ENCODE data around the gene MOV10. TPM values are rescaled to one million over a fixed set of nuclear protein-coding genes. Genes with fewer than 3 reads are reported as not detected.

The MOV10 gene
- total and polyA plus RNA-seq, 9 of the 15 experiments (the other 6 are each of a cell fraction or from before 2014, with no cell fraction given): 16.7 to 105 (median 49.5) TPM

DNA sequence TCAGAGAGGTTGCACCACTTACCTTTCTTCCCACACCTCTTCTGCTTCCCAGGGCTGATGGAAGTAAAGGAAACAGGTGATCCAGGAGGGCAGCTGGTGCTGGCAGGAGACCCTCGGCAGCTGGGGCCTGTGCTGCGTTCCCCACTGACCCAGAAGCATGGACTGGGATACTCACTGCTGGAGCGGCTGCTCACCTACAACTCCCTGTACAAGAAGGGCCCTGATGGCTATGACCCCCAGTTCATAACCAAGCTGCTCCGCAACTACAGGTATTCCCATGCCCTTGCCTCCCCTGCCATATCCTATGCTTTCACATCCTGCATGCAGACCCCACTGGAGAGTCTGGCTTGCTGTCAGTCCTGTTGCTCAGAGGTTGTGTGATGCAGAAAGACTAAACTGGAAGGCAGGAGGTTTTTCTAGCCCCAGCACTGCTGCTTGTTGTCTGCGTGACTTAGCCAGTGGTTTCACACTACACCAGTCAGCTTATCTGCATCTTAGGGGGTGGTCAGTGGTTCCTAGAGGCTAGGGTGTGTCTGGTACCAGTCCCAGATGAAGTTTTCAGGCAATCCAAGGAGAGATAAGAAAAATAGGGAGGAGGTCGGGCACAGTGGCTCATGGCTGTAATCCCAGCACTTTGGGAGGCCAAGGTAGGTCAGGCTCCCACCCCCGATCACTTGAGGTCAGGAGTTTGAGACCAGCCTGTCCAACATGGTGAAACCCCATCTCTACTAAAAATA is 22.3 kb downstream of the MOV10 start (continued):
- TF ChIP-seq, protein P1, sequence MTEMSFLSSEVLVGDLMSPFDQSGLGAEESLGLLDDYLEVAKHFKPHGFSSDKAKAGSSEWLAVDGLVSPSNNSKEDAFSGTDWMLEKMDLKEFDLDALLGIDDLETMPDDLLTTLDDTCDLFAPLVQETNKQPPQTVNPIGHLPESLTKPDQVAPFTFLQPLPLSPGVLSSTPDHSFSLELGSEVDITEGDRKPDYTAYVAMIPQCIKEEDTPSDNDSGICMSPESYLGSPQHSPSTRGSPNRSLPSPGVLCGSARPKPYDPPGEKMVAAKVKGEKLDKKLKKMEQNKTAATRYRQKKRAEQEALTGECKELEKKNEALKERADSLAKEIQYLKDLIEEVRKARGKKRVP (CRISPR knock-in tag; IDR thresholded peaks at IDR 0.05): no peak
- TF ChIP-seq, protein P2, sequence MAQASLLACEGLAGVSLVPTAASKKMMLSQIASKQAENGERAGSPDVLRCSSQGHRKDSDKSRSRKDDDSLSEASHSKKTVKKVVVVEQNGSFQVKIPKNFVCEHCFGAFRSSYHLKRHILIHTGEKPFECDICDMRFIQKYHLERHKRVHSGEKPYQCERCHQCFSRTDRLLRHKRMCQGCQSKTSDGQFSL (CRISPR knock-in tag; IDR thresholded peaks at IDR 0.05): no peak
- TF ChIP-seq, protein P2 (tag; IDR thresholded peaks at IDR 0.05): no peak
- peak; percentile 53; the same call in 1 of the 2 replicates for TF ChIP-seq SMARCE1 (IDR thresholded peaks at IDR 0.05)
- TF ChIP-seq RFX7 (CRISPR knock-in tag; IDR thresholded peaks at IDR 0.05): no peak
- no peak for TF ChIP-seq ELF4 (CRISPR knock-in tag; IDR thresholded peaks at IDR 0.05)
- TF ChIP-seq MAFF (IDR thresholded peaks at IDR 0.05; ENCODE audit: low read length): no peak
- no peak for TF ChIP-seq ZNF217 (CRISPR knock-in tag; IDR thresholded peaks at IDR 0.05)
- no peak for TF ChIP-seq MYBL2 (IDR thresholded peaks at IDR 0.05; ENCODE audit: low read depth)
- TF ChIP-seq MYBL2 (CRISPR knock-in tag; IDR thresholded peaks at IDR 0.05; ENCODE audit: borderline replicate concordance): no peak
- TF ChIP-seq ELF1 (tag; IDR thresholded peaks at IDR 0.05): no peak
- no peak for TF ChIP-seq JUN (IDR thresholded peaks at IDR 0.05; ENCODE audit: borderline replicate concordance, low read depth, low read length)
- TF ChIP-seq JUN (CRISPR knock-in tag; IDR thresholded peaks at IDR 0.05; ENCODE audit: borderline replicate concordance): no peak
- TF ChIP-seq, protein P3, sequence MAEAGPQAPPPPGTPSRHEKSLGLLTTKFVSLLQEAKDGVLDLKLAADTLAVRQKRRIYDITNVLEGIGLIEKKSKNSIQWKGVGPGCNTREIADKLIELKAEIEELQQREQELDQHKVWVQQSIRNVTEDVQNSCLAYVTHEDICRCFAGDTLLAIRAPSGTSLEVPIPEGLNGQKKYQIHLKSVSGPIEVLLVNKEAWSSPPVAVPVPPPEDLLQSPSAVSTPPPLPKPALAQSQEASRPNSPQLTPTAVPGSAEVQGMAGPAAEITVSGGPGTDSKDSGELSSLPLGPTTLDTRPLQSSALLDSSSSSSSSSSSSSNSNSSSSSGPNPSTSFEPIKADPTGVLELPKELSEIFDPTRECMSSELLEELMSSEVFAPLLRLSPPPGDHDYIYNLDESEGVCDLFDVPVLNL (CRISPR knock-in tag; IDR thresholded peaks at IDR 0.05; ENCODE audit: low read depth): no peak
- TF ChIP-seq NRF1 (conservative IDR thresholded peaks at IDR 0.05 in 1 of 2, IDR thresholded peaks at IDR 0.05 in 1 of 2): no peak
- TF ChIP-seq CEBPG (CRISPR knock-in tag; IDR thresholded peaks at IDR 0.05): no peak
- TF ChIP-seq CEBPG (tag; conservative IDR thresholded peaks at IDR 0.05 in 1 of 2, IDR thresholded peaks at IDR 0.05 in 1 of 2): no peak
- TF ChIP-seq POLR3G (IDR thresholded peaks at IDR 0.05; ENCODE audit: extremely low read depth, insufficient read length, insufficient replicate concordance): no peak
- TF ChIP-seq ZNF316 (IDR thresholded peaks at IDR 0.05): no peak
